Measurements from ENCODE around the gene ATAD3B.
A peak's percentile ranks its signal among the peaks of the same experiment; 100 is the strongest.

ATAD3B gene, protein sequence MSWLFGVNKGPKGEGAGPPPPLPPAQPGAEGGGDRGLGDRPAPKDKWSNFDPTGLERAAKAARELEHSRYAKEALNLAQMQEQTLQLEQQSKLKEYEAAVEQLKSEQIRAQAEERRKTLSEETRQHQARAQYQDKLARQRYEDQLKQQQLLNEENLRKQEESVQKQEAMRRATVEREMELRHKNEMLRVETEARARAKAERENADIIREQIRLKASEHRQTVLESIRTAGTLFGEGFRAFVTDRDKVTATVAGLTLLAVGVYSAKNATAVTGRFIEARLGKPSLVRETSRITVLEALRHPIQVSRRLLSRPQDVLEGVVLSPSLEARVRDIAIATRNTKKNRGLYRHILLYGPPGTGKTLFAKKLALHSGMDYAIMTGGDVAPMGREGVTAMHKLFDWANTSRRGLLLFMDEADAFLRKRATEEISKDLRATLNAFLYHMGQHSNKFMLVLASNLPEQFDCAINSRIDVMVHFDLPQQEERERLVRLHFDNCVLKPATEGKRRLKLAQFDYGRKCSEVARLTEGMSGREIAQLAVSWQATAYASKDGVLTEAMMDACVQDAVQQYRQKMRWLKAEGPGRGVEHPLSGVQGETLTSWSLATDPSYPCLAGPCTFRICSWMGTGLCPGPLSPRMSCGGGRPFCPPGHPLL

DNA sequence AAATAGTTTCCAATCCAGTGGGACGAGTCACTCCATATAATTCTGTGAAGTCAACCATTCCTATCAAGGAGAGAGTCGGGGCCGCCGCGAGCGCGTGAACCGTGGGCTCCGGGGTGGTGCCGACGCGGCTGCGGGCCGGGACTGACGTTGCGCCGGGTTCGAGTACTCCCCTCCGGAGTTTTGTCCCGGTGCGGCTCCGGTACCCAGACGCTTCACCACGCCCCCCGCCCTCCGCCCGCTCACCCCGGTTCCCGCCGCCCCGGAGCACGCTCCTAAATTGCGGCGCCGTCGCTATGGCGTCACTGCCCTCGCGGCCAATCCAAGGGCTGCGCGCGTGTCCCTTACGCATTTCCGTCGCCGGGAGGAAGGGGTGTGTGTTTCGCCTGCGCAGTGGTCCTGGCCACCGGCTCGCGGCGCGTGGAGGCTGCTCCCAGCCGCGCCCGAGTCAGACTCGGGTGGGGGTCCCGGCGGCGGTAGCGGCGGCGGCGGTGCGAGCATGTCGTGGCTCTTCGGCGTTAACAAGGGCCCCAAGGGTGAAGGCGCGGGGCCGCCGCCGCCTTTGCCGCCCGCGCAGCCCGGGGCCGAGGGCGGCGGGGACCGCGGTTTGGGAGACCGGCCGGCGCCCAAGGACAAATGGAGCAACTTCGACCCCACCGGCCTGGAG, at the start of gene ATAD3B:
ATAD3B (plus strand) TSS at position 377 of the 664 bp plus-strand sequence; CDS start at position 497, 120 bp downstream.
- Histone ChIP-seq H3K9me3 (ENCODE audit: control insufficient read depth, insufficient read depth, low read depth, low read length) (no peaks in the 10 kb centered on the region), H3K27me3 (ENCODE audit: control insufficient read depth, insufficient read depth, low read length) (no peaks in the 10 kb centered on the region), H3K4me3 (ENCODE audit: low read depth, low read length) (peak within 1 kb of the TSS; percentile 86), H3K4me1 (ENCODE audit: control insufficient read depth, insufficient read depth, low read length) (no peaks in the 10 kb centered on the region), H3K36me3 (ENCODE audit: control insufficient read depth, insufficient read depth, low read length) (no peaks in the 10 kb centered on the region; the same call in 1 of the 2 replicates), H3K9ac (ENCODE audit: low read length) (peak within 1 kb of the TSS; percentile 81), H3K27ac (ENCODE audit: low read depth, low read length) (no peak within 1 kb of the TSS; the same call in 1 of the 2 replicates)

DNA sequence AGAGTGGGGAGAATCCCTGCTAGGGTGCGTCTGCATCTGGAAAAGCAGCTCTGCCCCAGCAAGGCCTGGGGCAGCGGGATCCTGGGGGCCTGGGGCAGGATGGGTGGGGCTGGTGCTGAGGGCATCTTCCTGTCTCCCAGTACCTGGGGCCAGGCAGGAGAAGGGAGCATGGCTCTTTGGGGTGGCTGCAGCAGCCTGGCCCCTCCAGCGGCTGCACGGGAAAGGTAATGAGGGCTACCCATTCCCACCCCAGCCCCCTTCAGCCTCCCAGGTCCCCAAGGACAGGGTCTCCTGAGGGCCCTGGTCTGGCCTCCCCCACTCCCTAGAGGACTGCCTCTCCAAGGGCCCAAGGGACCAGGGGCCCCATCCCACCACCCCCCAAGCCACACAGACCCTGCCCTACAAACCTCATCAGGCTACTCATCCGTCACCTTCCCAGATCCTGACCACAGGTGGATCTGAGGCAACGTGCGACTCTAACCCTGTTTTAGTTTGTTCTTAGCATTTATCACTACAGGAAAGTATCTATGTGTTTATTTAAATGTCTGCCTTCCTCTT, 49.6 kb upstream of the ATAD3B start:
- peak overlapping the region; percentile 13 for H3K9ac ChIP-seq (ENCODE audit: low read length)
- no peaks in the 10 kb centered on the region for H3K9me3 ChIP-seq (ENCODE audit: control insufficient read depth, insufficient read depth, low read depth, low read length)
- H3K4me3 ChIP-seq (ENCODE audit: low read depth, low read length), result no peak overlapping the region
- H3K27me3 ChIP-seq (ENCODE audit: control insufficient read depth, insufficient read depth, low read length), result no peaks in the 10 kb centered on the region
- H3K36me3 ChIP-seq (ENCODE audit: control insufficient read depth, insufficient read depth, low read length), result no peaks in the 10 kb centered on the region
- H3K4me1 ChIP-seq (ENCODE audit: control insufficient read depth, insufficient read depth, low read length), result peaks cover 38% of the 10 kb centered on the region
- peak overlapping the region; percentile 27; the same call in 1 of the 2 replicates for H3K27ac ChIP-seq (ENCODE audit: low read depth, low read length)

DNA sequence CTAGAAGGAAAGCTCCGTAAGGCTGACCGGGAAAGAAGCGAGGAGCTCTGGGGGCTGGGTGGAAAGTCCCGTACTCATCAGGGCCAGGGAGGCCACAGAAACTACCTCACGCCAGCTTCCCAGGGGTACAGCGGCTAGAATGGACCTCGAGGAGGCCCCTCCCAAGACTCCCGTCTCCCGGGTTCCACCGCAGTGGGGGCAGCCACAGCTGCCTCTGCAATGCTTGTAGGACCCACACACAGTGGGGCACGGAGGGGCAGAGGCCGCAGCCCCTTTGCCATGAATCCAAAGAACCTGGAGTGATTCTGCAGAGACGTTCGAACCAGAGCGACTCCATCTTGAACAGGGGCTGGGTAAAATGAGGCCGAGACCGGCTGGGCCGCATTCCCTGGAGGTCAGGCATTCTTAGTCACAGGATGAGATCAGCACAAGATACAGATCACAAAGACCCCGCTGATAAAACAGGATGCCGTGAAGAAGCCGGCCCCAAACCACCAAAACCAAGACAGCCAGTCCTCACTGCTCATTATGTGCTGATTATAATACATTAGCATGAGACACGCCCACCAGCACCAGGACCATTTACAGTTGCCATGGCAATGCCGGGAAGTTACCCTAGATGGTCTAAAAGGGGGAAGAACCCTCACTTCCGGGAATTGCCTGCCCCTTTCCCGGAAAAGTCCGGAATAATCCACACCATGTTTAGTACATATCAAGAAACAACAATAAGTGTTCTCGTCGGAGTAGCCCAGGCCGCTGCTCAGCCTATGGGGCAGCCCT, 48.9 kb upstream of the ATAD3B start:
- peak overlapping the region; percentile 13 for H3K9ac ChIP-seq (ENCODE audit: low read length)
- no peak overlapping the region for H3K4me3 ChIP-seq (ENCODE audit: low read depth, low read length)
- H3K27ac ChIP-seq (ENCODE audit: low read depth, low read length), result peak overlapping the region; percentile 27; the same call in 1 of the 2 replicates
- H3K36me3 ChIP-seq (ENCODE audit: control insufficient read depth, insufficient read depth, low read length), result no peaks in the 10 kb centered on the region
- H3K9me3 ChIP-seq (ENCODE audit: control insufficient read depth, insufficient read depth, low read depth, low read length), result no peaks in the 10 kb centered on the region
- H3K4me1 ChIP-seq (ENCODE audit: control insufficient read depth, insufficient read depth, low read length), result peaks cover 38% of the 10 kb centered on the region
- no peaks in the 10 kb centered on the region for H3K27me3 ChIP-seq (ENCODE audit: control insufficient read depth, insufficient read depth, low read length)

DNA sequence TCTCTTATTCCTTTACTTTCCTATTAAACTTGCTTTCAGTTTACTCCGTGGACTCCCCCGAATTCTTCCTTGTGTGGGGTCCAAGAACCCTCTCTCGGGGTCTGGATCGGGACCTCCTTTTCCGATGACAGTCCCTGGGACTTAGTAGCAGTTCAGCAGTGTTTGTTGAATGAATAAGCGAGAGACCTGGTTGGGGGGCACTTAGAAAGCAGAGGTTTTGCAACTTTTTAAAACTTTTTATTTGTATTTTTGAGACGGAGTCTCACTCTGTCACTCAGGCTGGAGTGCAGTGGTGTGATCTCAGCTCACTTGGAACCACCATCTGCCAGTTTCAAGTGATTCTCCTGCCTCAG, 48.3 kb upstream of the ATAD3B start:
- Histone ChIP-seq H3K4me3 (ENCODE audit: low read depth, low read length) (no peak overlapping the region), H3K27me3 (ENCODE audit: control insufficient read depth, insufficient read depth, low read length) (no peaks in the 10 kb centered on the region), H3K4me1 (ENCODE audit: control insufficient read depth, insufficient read depth, low read length) (peaks cover 38% of the 10 kb centered on the region), H3K27ac (ENCODE audit: low read depth, low read length) (no peak overlapping the region), H3K36me3 (ENCODE audit: control insufficient read depth, insufficient read depth, low read length) (no peaks in the 10 kb centered on the region), H3K9me3 (ENCODE audit: control insufficient read depth, insufficient read depth, low read depth, low read length) (no peaks in the 10 kb centered on the region), H3K9ac (ENCODE audit: low read length) (no peak overlapping the region)

DNA sequence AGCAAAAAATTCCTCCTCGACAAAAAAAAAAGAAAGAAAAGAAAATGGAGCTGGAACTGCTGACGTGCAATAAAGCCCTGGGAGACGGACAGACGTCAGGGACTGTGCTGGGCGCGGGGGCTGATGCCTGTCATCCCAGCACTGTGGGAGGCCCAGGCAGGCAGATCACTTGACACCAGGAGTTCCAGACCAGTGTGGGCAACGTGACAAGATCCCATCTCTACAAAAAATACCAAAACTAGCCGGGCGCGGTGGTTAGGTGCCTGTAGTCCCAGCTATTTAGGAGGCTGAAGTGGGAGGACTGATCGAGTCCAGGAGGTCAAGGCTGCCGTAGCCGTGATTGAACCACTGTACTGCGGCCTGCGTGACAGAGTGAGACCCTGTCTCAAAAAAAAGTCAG, 46.9 kb upstream of the ATAD3B start:
- H3K36me3 ChIP-seq (ENCODE audit: control insufficient read depth, insufficient read depth, low read length), result no peaks in the 10 kb centered on the region
- no peaks in the 10 kb centered on the region for H3K27me3 ChIP-seq (ENCODE audit: control insufficient read depth, insufficient read depth, low read length)
- H3K4me3 ChIP-seq (ENCODE audit: low read depth, low read length), result no peak overlapping the region
- no peak overlapping the region for H3K27ac ChIP-seq (ENCODE audit: low read depth, low read length)
- H3K9ac ChIP-seq (ENCODE audit: low read length), result no peak overlapping the region
- H3K4me1 ChIP-seq (ENCODE audit: control insufficient read depth, insufficient read depth, low read length), result peaks cover 38% of the 10 kb centered on the region
- no peaks in the 10 kb centered on the region for H3K9me3 ChIP-seq (ENCODE audit: control insufficient read depth, insufficient read depth, low read depth, low read length)

DNA sequence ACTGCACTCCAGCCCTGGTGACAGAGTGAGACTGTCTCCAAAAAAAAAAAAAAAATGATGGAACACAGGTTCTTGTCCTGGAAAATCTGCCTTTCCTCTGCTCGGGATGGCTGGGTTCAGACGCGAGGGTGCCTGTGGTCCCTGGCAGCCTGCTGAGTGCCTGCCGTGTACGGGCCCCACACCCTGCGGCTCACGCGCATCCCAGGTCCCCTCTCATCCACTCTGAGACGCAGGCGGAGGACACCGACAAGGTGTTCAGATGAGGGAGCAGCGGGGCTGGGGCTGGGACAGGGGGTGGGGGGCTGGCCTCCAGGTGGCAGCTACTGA, 46.2 kb upstream of the ATAD3B start:
- Histone ChIP-seq H3K27ac (ENCODE audit: low read depth, low read length) (no peak overlapping the region), H3K4me1 (ENCODE audit: control insufficient read depth, insufficient read depth, low read length) (peaks cover 43% of the 10 kb centered on the region)

DNA sequence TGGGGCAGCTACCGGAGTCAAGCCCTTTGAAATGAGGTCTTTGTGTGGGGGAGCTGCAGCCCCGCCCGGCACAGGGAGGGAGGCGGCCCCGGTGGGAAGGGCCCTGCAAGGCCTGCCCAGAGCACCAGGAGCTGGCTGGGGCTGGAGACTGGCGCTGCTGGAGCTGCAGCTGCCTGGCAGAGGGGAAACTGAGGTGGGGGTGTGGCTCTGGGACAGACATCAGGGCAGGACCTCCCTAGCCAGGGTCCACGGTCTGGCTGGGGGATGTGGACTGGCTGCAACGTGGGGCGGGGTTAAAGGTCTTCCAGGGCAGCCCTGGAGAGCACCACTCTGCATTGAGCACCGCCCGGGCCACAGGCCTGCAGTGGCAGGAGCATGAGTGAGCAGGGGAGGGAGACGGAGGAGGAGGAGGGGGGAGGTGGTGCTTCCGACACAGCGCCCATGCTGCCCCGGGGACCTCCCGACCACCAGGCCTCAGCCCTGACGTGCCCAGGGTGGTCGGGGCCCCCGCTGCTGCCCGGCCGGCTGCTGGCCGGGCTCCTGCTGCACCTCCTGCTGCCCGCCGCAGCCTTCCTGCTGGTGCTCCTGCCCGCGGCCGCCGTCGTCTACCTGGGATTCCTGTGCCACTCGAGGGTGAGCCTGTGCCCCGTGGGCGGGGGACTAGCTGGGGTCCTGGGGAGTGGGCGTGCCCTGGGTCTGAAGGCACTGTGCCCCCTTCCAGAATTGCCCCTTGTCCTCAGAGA, 45.6 kb upstream of the ATAD3B start:
- Histone ChIP-seq H3K36me3 (ENCODE audit: control insufficient read depth, insufficient read depth, low read length) (no peaks in the 10 kb centered on the region), H3K4me1 (ENCODE audit: control insufficient read depth, insufficient read depth, low read length) (peaks cover 42% of the 10 kb centered on the region), H3K9ac (ENCODE audit: low read length) (peak overlapping the region; percentile 7), H3K4me3 (ENCODE audit: low read depth, low read length) (peak overlapping the region; percentile 41; the same call in 1 of the 2 replicates), H3K9me3 (ENCODE audit: control insufficient read depth, insufficient read depth, low read depth, low read length) (no peaks in the 10 kb centered on the region), H3K27ac (ENCODE audit: low read depth, low read length) (peak overlapping the region; percentile 22; the same call in 1 of the 2 replicates), H3K27me3 (ENCODE audit: control insufficient read depth, insufficient read depth, low read length) (no peaks in the 10 kb centered on the region)

More for the DNA sequence above, 46.2 kb upstream of the ATAD3B start:
- no peak overlapping the region for H3K9ac ChIP-seq (ENCODE audit: low read length)
- H3K36me3 ChIP-seq (ENCODE audit: control insufficient read depth, insufficient read depth, low read length), result no peaks in the 10 kb centered on the region
- no peaks in the 10 kb centered on the region for H3K9me3 ChIP-seq (ENCODE audit: control insufficient read depth, insufficient read depth, low read depth, low read length)
- no peak overlapping the region for H3K4me3 ChIP-seq (ENCODE audit: low read depth, low read length)
- no peaks in the 10 kb centered on the region for H3K27me3 ChIP-seq (ENCODE audit: control insufficient read depth, insufficient read depth, low read length)

DNA sequence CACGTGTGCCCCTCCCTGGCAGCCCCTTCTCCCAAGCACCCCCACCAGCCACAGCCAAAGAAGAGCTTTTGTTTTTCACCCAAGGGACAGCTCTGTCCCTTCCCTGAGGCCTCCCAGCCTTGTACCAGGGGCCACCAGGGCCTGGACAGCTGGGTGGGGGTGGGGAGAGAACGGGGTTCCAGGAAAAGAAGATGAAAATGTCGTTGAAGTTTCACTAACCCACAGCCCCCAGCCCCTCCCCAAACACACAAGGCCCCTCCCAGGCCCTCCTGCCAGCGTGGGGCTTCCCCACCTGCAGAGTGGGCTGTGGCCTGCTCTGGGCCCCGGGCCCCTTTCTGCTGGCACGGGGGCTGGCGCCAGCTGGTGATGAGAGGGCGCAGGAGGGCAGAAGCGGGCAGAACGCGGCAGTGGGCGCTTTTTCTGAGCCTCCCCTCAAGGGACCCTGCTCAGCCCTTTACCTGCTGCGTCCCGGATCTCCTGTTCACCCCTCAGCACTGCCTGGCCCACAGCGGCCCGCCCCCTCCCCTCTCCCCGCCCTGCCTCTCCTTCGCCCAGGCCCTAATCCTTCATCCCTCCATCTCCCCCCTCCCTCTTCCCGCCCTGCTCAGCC, 45.0 kb upstream of the ATAD3B start:
- Histone ChIP-seq H3K4me1 (ENCODE audit: control insufficient read depth, insufficient read depth, low read length) (peaks cover 38% of the 10 kb centered on the region), H3K4me3 (ENCODE audit: low read depth, low read length) (peak overlapping the region; percentile 41; the same call in 1 of the 2 replicates), H3K9me3 (ENCODE audit: control insufficient read depth, insufficient read depth, low read depth, low read length) (no peaks in the 10 kb centered on the region), H3K9ac (ENCODE audit: low read length) (peak overlapping the region; percentile 7), H3K27me3 (ENCODE audit: control insufficient read depth, insufficient read depth, low read length) (no peaks in the 10 kb centered on the region), H3K36me3 (ENCODE audit: control insufficient read depth, insufficient read depth, low read length) (no peaks in the 10 kb centered on the region), H3K27ac (ENCODE audit: low read depth, low read length) (peak overlapping the region; percentile 22; the same call in 1 of the 2 replicates)

DNA sequence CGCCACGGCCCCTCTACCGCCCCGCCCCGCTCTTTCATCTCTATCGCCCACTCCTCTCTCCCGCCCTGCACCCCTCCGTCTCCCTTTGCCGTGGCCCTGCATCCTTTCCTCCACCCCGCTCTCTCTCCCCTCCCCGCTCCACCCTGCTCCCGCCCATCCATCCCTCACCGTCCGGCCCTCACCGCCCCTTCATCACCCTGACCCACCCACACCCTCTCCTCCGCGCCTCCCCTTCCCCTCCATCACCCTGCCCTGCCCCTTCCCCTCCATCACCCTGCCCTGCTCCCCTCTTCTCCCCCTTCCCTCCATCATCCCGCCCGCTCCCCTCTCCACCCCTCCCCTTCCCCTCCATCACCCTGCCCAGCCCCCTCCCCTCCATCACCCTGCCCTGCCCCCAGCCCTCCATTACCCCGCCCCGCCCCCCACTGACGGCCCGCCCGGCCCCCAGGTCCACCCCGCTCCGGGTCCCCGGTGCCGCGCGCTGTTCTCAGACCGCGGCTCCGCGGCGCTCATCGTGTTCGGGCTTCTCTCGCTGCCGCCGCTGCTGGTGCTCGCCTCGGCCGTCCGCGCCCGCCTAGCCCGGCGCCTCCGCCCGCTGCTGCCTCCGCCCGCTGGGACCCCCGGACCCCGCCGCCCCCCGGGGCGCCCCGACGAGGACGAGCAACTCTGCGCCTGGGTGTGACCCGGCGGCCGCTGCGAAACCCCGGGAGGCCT, 44.3 kb upstream of the ATAD3B start:
- H3K27ac ChIP-seq (ENCODE audit: low read depth, low read length), result no peak overlapping the region
- no peaks in the 10 kb centered on the region for H3K9me3 ChIP-seq (ENCODE audit: control insufficient read depth, insufficient read depth, low read depth, low read length)
- peaks cover 42% of the 10 kb centered on the region for H3K4me1 ChIP-seq (ENCODE audit: control insufficient read depth, insufficient read depth, low read length)
- H3K27me3 ChIP-seq (ENCODE audit: control insufficient read depth, insufficient read depth, low read length), result no peaks in the 10 kb centered on the region
- peak overlapping the region; percentile 45 for H3K4me3 ChIP-seq (ENCODE audit: low read depth, low read length)
- peak overlapping the region; percentile 10 for H3K9ac ChIP-seq (ENCODE audit: low read length)
- H3K36me3 ChIP-seq (ENCODE audit: control insufficient read depth, insufficient read depth, low read length), result no peaks in the 10 kb centered on the region

All from HUES6 (cell line).